ENCODE results near the gene C2orf78.
"Not testable (repeated sequence)": the region's sequence is repeated elsewhere in the genome, so short reads cannot be mapped to it uniquely, and the experiment has no call there.

The C2orf78 gene

DNA sequence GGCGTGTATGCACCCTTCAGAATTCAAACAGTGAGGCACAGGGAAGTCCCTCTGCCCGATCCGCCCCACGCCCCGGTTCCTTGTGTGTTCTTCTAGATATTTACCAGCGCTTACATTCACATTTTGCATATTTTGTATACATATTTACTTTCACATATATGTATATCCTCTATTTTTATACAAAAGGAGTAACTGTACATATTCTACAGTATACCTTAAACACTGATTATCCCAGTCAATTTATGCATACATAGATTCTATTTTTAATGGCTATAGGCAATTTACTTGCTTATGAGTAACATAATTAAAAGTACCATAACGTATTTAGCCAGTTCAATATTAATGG is 3.8 kb upstream of the C2orf78 start:
- no peaks in the 10 kb centered on the region for H3K9me3 ChIP-seq (ENCODE audit: control insufficient read depth, insufficient read depth, low read depth, low read length)
- no peak overlapping the region for H3K27ac ChIP-seq (ENCODE audit: low read depth, low read length)
- H3K4me1 ChIP-seq (ENCODE audit: control insufficient read depth, insufficient read depth, low read length) = peaks cover 11% of the 10 kb centered on the region; the same call in 1 of the 2 replicates
- H3K36me3 ChIP-seq (ENCODE audit: control insufficient read depth, insufficient read depth, low read length) = peaks cover 14% of the 10 kb centered on the region
- H3K9ac ChIP-seq (ENCODE audit: low read length) = no peak overlapping the region
- H3K27me3 ChIP-seq (ENCODE audit: control insufficient read depth, insufficient read depth, low read length) = no peaks in the 10 kb centered on the region
- 0 out of 2 replicates have a peak overlapping the region, but pooled peaks have one; percentile 90 for H3K4me3 ChIP-seq (ENCODE audit: low read depth, low read length)

DNA sequence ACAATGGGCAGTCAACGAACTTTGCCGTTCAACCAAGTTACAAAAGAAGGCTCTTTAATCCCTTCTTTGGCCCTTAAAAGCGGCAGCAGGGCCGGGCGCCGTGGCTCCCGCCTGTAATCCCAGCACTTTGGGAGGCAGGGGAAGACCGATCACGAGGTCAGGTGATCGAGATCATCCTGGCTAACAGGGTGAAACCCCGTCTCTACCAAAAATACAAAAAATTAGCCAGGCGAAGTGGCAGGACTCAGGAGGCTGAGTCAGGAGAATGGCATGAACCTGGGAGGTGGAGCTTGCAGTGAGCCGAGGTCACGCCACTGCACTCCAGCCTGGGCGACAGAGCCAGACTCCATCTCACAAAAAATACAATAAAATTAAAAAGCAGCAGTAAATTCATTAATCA is 581 bp upstream of the C2orf78 start:
- H3K9ac ChIP-seq (ENCODE audit: low read length); H3K27me3 ChIP-seq (ENCODE audit: control insufficient read depth, insufficient read depth, low read length); H3K9me3 ChIP-seq (ENCODE audit: control insufficient read depth, insufficient read depth, low read depth, low read length); H3K36me3 ChIP-seq (ENCODE audit: control insufficient read depth, insufficient read depth, low read length); H3K27ac ChIP-seq (ENCODE audit: low read depth, low read length); H3K4me3 ChIP-seq (ENCODE audit: low read depth, low read length): not testable (repeated sequence)
- peaks cover 11% of the 10 kb centered on the region; the same call in 1 of the 2 replicates for H3K4me1 ChIP-seq (ENCODE audit: control insufficient read depth, insufficient read depth, low read length)

DNA sequence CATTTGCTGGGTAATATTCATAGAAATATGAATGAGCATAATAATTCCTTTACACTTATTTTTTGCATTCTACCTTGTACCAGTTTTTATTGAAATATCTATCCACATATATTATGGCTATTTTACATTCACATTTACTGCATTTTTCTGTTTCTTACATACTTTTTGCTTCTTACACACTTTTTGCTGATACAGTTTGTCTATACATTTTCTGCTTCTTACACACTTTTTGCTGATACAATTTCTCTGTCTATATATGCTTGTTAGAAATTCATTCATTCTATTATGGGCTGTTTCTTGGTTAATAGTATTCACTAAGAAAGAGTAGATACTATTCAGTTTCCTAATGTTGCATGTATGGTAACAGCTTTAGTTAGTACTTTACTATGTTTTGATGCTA is 27.9 kb downstream of the C2orf78 start:
- no peaks in the 10 kb centered on the region for H3K9me3 ChIP-seq (ENCODE audit: control insufficient read depth, insufficient read depth, low read depth, low read length)
- H3K9ac ChIP-seq (ENCODE audit: low read length) = no peak overlapping the region
- no peaks in the 10 kb centered on the region for H3K4me1 ChIP-seq (ENCODE audit: control insufficient read depth, insufficient read depth, low read length)
- H3K4me3 ChIP-seq (ENCODE audit: low read depth, low read length) = no peak overlapping the region
- H3K27me3 ChIP-seq (ENCODE audit: control insufficient read depth, insufficient read depth, low read length) = peaks cover 24% of the 10 kb centered on the region
- H3K27ac ChIP-seq (ENCODE audit: low read depth, low read length) = no peak overlapping the region
- no peaks in the 10 kb centered on the region for H3K36me3 ChIP-seq (ENCODE audit: control insufficient read depth, insufficient read depth, low read length)

DNA sequence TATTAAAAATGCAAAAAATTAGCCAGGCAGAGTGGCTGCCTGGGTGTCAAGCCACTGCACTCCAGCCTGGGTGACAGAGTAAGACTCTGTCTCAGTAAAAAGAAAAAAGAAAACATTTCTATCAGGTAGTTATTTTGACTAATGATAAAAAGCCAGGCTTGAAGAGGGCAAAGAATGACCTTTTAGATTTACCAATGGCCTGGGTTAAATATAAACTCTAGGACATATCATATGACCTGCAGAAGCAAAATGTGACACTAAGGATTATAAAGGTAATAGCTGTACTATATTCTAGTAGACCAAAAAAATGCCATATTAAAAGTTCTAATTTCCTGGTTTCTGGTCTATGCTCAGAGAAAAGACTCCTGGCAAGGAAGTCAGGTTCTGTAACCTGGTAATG is 28.7 kb downstream of the C2orf78 start:
- no peak overlapping the region for H3K27ac ChIP-seq (ENCODE audit: low read depth, low read length)
- H3K27me3 ChIP-seq (ENCODE audit: control insufficient read depth, insufficient read depth, low read length) = peaks cover 24% of the 10 kb centered on the region
- no peak overlapping the region for H3K9ac ChIP-seq (ENCODE audit: low read length)
- no peaks in the 10 kb centered on the region for H3K4me1 ChIP-seq (ENCODE audit: control insufficient read depth, insufficient read depth, low read length)
- H3K36me3 ChIP-seq (ENCODE audit: control insufficient read depth, insufficient read depth, low read length) = no peaks in the 10 kb centered on the region
- H3K9me3 ChIP-seq (ENCODE audit: control insufficient read depth, insufficient read depth, low read depth, low read length) = no peaks in the 10 kb centered on the region
- no peak overlapping the region for H3K4me3 ChIP-seq (ENCODE audit: low read depth, low read length)

DNA sequence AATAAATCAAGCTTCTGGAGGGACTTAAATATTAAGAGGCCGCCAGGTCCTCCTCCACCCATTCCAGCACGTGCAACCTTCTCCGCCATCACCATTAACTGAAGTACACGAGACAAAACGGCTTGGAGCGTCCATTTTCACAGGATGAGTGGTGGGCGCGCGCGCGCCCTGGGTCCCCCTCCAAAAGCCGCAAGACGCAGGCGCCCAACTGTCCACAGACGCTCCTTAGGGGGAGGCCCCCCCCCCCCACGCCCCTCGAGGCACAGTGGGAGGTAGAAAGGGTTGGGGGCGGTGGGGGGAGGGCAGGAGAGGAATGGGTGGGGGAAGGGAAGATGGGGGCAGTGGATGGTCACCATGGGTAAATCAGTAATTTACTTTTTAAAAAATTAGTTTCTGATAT is 34.3 kb downstream of the C2orf78 start:
- Histone ChIP-seq H3K4me1 (ENCODE audit: control insufficient read depth, insufficient read depth, low read length) (no peaks in the 10 kb centered on the region), H3K9me3 (ENCODE audit: control insufficient read depth, insufficient read depth, low read depth, low read length) (no peaks in the 10 kb centered on the region), H3K9ac (ENCODE audit: low read length) (no peak overlapping the region), H3K27ac (ENCODE audit: low read depth, low read length) (no peak overlapping the region), H3K4me3 (ENCODE audit: low read depth, low read length) (no peak overlapping the region), H3K36me3 (ENCODE audit: control insufficient read depth, insufficient read depth, low read length) (no peaks in the 10 kb centered on the region), H3K27me3 (ENCODE audit: control insufficient read depth, insufficient read depth, low read length) (peaks cover 19% of the 10 kb centered on the region)

DNA sequence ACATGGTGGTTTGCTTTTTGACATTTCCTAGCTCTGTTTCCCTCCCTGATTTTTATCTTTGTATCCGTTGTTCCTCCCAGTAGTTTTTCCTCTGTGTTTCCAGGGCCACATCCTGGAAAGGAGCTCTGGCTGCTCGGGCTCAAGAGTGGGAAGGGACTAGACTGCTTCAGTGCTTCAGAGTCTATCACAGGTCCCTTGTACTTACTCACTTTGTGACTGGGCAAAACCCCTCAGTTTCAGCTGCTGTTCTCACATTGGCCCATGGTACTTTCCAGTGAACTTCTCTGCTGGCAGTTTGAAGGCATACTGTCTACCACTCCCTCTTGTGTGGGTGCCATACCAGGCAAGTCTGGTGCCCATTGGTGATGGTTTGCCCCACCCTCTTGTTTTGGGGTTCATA is 37.2 kb downstream of the C2orf78 start:
- Histone ChIP-seq H3K27me3 (ENCODE audit: control insufficient read depth, insufficient read depth, low read length) (no peaks in the 10 kb centered on the region; the same call in 1 of the 2 replicates), H3K27ac (ENCODE audit: low read depth, low read length) (no peak overlapping the region), H3K9ac (ENCODE audit: low read length) (no peak overlapping the region), H3K36me3 (ENCODE audit: control insufficient read depth, insufficient read depth, low read length) (no peaks in the 10 kb centered on the region), H3K4me3 (ENCODE audit: low read depth, low read length) (no peak overlapping the region), H3K4me1 (ENCODE audit: control insufficient read depth, insufficient read depth, low read length) (no peaks in the 10 kb centered on the region), H3K9me3 (ENCODE audit: control insufficient read depth, insufficient read depth, low read depth, low read length) (no peaks in the 10 kb centered on the region)

DNA sequence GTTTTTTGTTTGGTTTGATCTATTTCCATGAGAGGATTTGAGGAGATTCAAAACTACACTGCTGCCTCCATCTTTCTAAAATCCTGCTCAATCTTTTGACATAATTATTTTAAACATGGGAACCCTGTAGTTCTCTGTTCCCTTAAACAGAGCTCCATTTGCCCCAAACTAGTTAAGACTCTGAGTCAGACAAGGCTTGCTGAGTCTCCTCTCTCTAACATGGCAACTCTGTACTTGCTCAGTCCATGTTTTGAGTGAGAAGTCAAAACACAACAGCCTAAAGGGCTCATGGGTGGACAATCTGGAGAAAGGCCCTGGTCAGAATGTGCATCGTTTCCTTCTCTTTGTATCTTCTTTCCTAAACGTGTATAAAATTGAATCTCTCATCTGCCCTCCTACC is 37.7 kb downstream of the C2orf78 start:
- Histone ChIP-seq H3K9me3 (ENCODE audit: control insufficient read depth, insufficient read depth, low read depth, low read length) (no peaks in the 10 kb centered on the region), H3K4me1 (ENCODE audit: control insufficient read depth, insufficient read depth, low read length) (no peaks in the 10 kb centered on the region), H3K9ac (ENCODE audit: low read length) (no peak overlapping the region), H3K36me3 (ENCODE audit: control insufficient read depth, insufficient read depth, low read length) (no peaks in the 10 kb centered on the region), H3K4me3 (ENCODE audit: low read depth, low read length) (no peak overlapping the region), H3K27ac (ENCODE audit: low read depth, low read length) (no peak overlapping the region), H3K27me3 (ENCODE audit: control insufficient read depth, insufficient read depth, low read length) (no peaks in the 10 kb centered on the region; the same call in 1 of the 2 replicates)

DNA sequence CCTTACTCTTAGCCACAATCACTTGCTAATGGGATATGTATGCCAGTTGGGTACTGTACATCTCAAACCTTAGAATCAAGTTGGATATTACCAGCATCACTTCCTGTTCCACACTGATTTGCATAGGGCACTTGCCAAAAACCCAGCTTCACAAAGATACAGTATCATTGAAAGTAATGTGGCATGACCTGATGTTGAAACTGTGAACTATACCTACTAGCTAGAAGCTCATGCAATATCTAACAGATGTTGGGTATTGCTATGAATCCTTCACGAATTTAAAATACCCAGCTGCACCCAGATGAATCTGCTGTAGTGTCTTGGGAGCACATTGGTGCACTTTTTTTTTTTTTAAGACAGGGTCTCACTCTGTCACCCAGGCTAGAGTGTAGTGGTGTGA is 38.3 kb downstream of the C2orf78 start:
- Histone ChIP-seq H3K4me3 (ENCODE audit: low read depth, low read length) (no peak overlapping the region), H3K27ac (ENCODE audit: low read depth, low read length) (no peak overlapping the region), H3K9ac (ENCODE audit: low read length) (no peak overlapping the region), H3K36me3 (ENCODE audit: control insufficient read depth, insufficient read depth, low read length) (no peaks in the 10 kb centered on the region), H3K4me1 (ENCODE audit: control insufficient read depth, insufficient read depth, low read length) (no peaks in the 10 kb centered on the region), H3K27me3 (ENCODE audit: control insufficient read depth, insufficient read depth, low read length) (no peaks in the 10 kb centered on the region; the same call in 1 of the 2 replicates), H3K9me3 (ENCODE audit: control insufficient read depth, insufficient read depth, low read depth, low read length) (no peaks in the 10 kb centered on the region)

DNA sequence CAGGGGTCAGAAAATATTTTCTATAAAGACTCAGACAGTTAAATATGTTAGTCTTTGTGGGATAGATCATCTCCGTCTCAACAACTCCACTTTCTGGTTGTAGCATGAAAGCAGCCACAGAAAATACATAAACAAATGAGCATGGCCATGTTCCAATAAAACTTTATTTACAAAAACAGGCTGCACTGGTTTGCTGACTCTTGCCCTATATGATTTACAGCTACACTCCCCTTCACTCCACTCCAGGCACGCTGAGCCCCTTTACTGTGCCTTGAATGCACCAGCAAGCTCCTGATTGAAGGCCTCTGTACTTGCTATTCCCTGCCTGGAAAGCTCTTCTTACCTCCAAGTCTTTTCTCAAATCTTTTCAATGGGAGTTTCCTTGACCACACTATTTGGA is 39.0 kb downstream of the C2orf78 start:
- Histone ChIP-seq H3K4me3 (ENCODE audit: low read depth, low read length) (no peak overlapping the region), H3K27me3 (ENCODE audit: control insufficient read depth, insufficient read depth, low read length) (no peaks in the 10 kb centered on the region; the same call in 1 of the 2 replicates), H3K36me3 (ENCODE audit: control insufficient read depth, insufficient read depth, low read length) (no peaks in the 10 kb centered on the region), H3K4me1 (ENCODE audit: control insufficient read depth, insufficient read depth, low read length) (no peaks in the 10 kb centered on the region), H3K9me3 (ENCODE audit: control insufficient read depth, insufficient read depth, low read depth, low read length) (no peaks in the 10 kb centered on the region), H3K9ac (ENCODE audit: low read length) (no peak overlapping the region), H3K27ac (ENCODE audit: low read depth, low read length) (no peak overlapping the region)

DNA sequence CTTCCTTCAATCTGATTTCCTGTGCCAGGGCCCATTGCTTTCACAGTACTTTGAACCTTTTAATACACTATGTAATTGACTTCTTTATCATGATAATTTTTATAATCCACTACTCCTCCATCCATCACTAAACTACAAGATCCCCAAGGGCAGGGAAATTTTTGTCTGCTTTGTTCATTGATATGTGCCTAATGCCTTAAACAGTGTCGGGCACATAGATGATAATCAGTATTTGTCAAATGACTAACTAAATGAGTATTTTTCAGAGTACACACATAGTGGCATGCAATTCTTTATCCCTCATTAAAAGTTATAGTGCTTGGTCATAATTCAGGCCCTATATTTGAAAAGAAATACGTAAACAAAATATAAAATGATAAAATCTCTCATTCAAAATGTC is 39.4 kb downstream of the C2orf78 start:
- no peak overlapping the region for H3K4me3 ChIP-seq (ENCODE audit: low read depth, low read length)
- no peaks in the 10 kb centered on the region for H3K9me3 ChIP-seq (ENCODE audit: control insufficient read depth, insufficient read depth, low read depth, low read length)
- H3K27ac ChIP-seq (ENCODE audit: low read depth, low read length) = no peak overlapping the region
- H3K9ac ChIP-seq (ENCODE audit: low read length) = no peak overlapping the region
- no peaks in the 10 kb centered on the region for H3K4me1 ChIP-seq (ENCODE audit: control insufficient read depth, insufficient read depth, low read length)
- H3K36me3 ChIP-seq (ENCODE audit: control insufficient read depth, insufficient read depth, low read length) = no peaks in the 10 kb centered on the region
- H3K27me3 ChIP-seq (ENCODE audit: control insufficient read depth, insufficient read depth, low read length) = no peaks in the 10 kb centered on the region; the same call in 1 of the 2 replicates

DNA sequence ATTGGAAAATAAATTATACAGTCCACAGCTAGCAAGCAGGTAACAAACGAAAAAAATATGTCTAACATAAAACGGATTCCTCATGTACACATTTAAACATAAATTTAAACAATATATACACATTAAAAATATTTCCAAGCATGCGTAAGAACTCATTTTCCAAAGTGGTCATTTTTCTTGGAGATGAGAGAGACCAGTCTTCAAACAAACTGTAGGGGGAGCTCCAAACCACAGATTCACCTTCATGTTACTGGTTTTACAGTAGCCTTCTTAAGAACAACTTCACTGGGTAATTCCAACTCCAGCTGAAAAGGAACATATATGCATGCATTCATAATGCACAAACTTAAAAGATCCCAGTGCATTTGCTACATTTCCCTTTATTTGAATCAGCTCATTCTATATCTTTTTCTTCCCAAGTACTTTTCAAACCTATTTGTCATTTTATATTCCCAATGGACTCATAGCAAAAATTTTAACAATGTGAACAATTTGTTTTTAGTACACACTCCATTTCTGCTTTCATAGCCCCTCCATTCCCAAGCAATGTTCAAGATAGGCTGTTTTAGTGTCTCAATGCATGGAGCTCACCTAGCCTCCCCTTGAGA is 40.0 kb downstream of the C2orf78 start:
- Histone ChIP-seq H3K9ac (ENCODE audit: low read length) (no peak overlapping the region), H3K27me3 (ENCODE audit: control insufficient read depth, insufficient read depth, low read length) (no peaks in the 10 kb centered on the region; the same call in 1 of the 2 replicates), H3K9me3 (ENCODE audit: control insufficient read depth, insufficient read depth, low read depth, low read length) (no peaks in the 10 kb centered on the region), H3K27ac (ENCODE audit: low read depth, low read length) (no peak overlapping the region), H3K4me1 (ENCODE audit: control insufficient read depth, insufficient read depth, low read length) (no peaks in the 10 kb centered on the region), H3K4me3 (ENCODE audit: low read depth, low read length) (no peak overlapping the region), H3K36me3 (ENCODE audit: control insufficient read depth, insufficient read depth, low read length) (no peaks in the 10 kb centered on the region)
